ENCODE data around the gene ITPKB. TPM values are rescaled to one million over a fixed set of nuclear protein-coding genes. Genes with fewer than 3 reads are reported as not detected.

ITPKB gene
- total RNA-seq, 5 donors from 2014 or later (not counting 1 experiment from before 2014, with no cell fraction given): 153 to 351 (median 179) TPM

GRCh38 chr1:226738421-226738994, 574 bp downstream of the ITPKB start:
- H3K9me3 Mint-ChIP-seq: no peaks in the 10 kb centered on the region
- peak overlapping the region; percentile 85 to 95 (median 90) for H3K4me3 Mint-ChIP-seq
- ChIA-PET POLR2A (interaction anchor here (0.7 to 1.4 kb wide), 5 partner anchors 8 to 676 kb away, joined by 3 to 12 read pairs (median 5); partner anchors contain the start of gene H3-3A (in 1 of the 2)), CTCF (interaction anchor here in 1 of 2 donors (1.0 kb wide), 1 partner anchor 87 kb away, joined by 4 read pairs; no protein-coding TSS in a partner anchor)
- peak overlapping the region; percentile 96 to 98 for H3K27ac Mint-ChIP-seq
- Histone ChIP-seq H3K27me3 (replicated peaks in 1 of 2; ENCODE audit: control insufficient read depth in 2 of 2, extremely low read depth in 1 of 2, insufficient read depth in 2 of 2, low read length in 1 of 2) (no peaks in the 10 kb centered on the region), H3K27ac (ENCODE audit: low read length) (peak overlapping the region; percentile 90), H3K4me1 (ENCODE audit: control insufficient read depth in 1 of 2, extremely low read depth in 1 of 2, insufficient read depth in 2 of 2, low read length in 2 of 2) (peaks cover 36 to 42% of the 10 kb centered on the region in 2 experiments), H3K9me3 (peaks cover under 1% of the 10 kb centered on the region), H3K36me3 (ENCODE audit: control insufficient read depth in 2 of 2, extremely low read depth in 1 of 2, insufficient read depth in 1 of 2, low read length in 1 of 2) (peaks cover 12 to 28% of the 10 kb centered on the region in 2 donors), H3K4me3 (ENCODE audit: control insufficient read depth in 1 of 2, extremely low read depth in 1 of 2, low read length in 1 of 2) (peak overlapping the region; percentile 95 to 98)
- H3K4me1 Mint-ChIP-seq: peaks cover 36 to 49% (median 45%) of the 10 kb centered on the region in 3 donors
- ATAC-seq (replicated peaks in 1 of 4): peak; percentile 1 to 32 (median 24)
- H3K27me3 Mint-ChIP-seq: no peaks in the 10 kb centered on the region
- WGBS (ENCODE audit: insufficient coverage): 0% methylated on average over 42 of the region's 52 CpGs
- peak in 20 of 35 experiments; percentile 27 to 61 (median 45) for DNase-seq
- peaks cover 28% of the 10 kb centered on the region for H3K36me3 Mint-ChIP-seq

- peak overlapping the region; percentile 90 for H3K27ac ChIP-seq (ENCODE audit: low read length)
- peak overlapping the region; percentile 95 to 98 for H3K4me3 ChIP-seq (ENCODE audit: control insufficient read depth in 1 of 2, extremely low read depth in 1 of 2, low read length in 1 of 2)
- ChIA-PET CTCF (no interaction called here), POLR2A (interaction anchor here in 1 of 2 donors (1.0 kb wide), 1 partner anchor 11 kb away, joined by 3 read pairs; no protein-coding TSS in a partner anchor)
- Mint-ChIP-seq H3K4me1 (peaks cover 37 to 52% (median 51%) of the 10 kb centered on the region in 3 donors), H3K27ac (peak overlapping the region; percentile 96 to 98), H3K4me3 (peak overlapping the region; percentile 85 to 95 (median 90)), H3K27me3 (no peaks in the 10 kb centered on the region), H3K36me3 (peaks cover 34% of the 10 kb centered on the region), H3K9me3 (no peaks in the 10 kb centered on the region)
- peak; percentile 2 to 24 (median 8) for ATAC-seq (replicated peaks in 1 of 4)
- H3K9me3 ChIP-seq: no peaks in the 10 kb centered on the region
- H3K36me3 ChIP-seq (ENCODE audit: control insufficient read depth in 2 of 2, extremely low read depth in 1 of 2, insufficient read depth in 1 of 2, low read length in 1 of 2): peaks cover 13 to 30% of the 10 kb centered on the region in 2 donors
- under 1% methylated on average over 48 of the region's 49 CpGs for WGBS (ENCODE audit: insufficient coverage)
- no peaks in the 10 kb centered on the region for H3K27me3 ChIP-seq (replicated peaks in 1 of 2; ENCODE audit: control insufficient read depth in 2 of 2, extremely low read depth in 1 of 2, insufficient read depth in 2 of 2, low read length in 1 of 2)
- peaks cover 37 to 46% of the 10 kb centered on the region in 2 experiments for H3K4me1 ChIP-seq (ENCODE audit: control insufficient read depth in 1 of 2, extremely low read depth in 1 of 2, insufficient read depth in 2 of 2, low read length in 2 of 2)
- peak in 26 of 35 experiments; percentile 25 to 58 (median 40) for DNase-seq
Measured at GRCh38 chr1:226737819-226738420, 1.2 kb downstream of the ITPKB start.

GRCh38 chr1:226736908-226737818, 1.9 kb downstream of the ITPKB start:
- peaks cover 13 to 36% of the 10 kb centered on the region in 2 donors for H3K36me3 ChIP-seq (ENCODE audit: control insufficient read depth in 2 of 2, extremely low read depth in 1 of 2, insufficient read depth in 1 of 2, low read length in 1 of 2)
- H3K4me3 Mint-ChIP-seq: peak overlapping the region; percentile 85 to 95 (median 90)
- H3K27ac Mint-ChIP-seq: peak overlapping the region; percentile 87 to 98
- DNase-seq (peak in 33 of 35 experiments; percentile 35 to 72 (median 53)), ATAC-seq (replicated peaks in 1 of 4) (peak; percentile 9 to 23 (median 18))
- H3K27me3 ChIP-seq (replicated peaks in 1 of 2; ENCODE audit: control insufficient read depth in 2 of 2, extremely low read depth in 1 of 2, insufficient read depth in 2 of 2, low read length in 1 of 2): no peaks in the 10 kb centered on the region
- no peaks in the 10 kb centered on the region for H3K9me3 Mint-ChIP-seq
- H3K4me1 Mint-ChIP-seq: peaks cover 40 to 56% (median 55%) of the 10 kb centered on the region in 3 donors
- no peaks in the 10 kb centered on the region for H3K27me3 Mint-ChIP-seq
- H3K27ac ChIP-seq (ENCODE audit: low read length): peak overlapping the region; percentile 90
- ChIA-PET POLR2A (interaction anchor here (0.6 to 1.2 kb wide), 5 partner anchors 10 to 60 kb away, joined by 3 to 4 read pairs (median 4); no protein-coding TSS in a partner anchor), CTCF (interaction anchor here in 1 of 2 donors (0.7 to 1.4 kb wide), 2 partner anchors 9 to 25 kb away, joined by 4 to 9 read pairs; no protein-coding TSS in a partner anchor)
- H3K4me1 ChIP-seq (ENCODE audit: control insufficient read depth in 1 of 2, extremely low read depth in 1 of 2, insufficient read depth in 2 of 2, low read length in 2 of 2): peaks cover 39 to 49% of the 10 kb centered on the region in 2 experiments
- peak overlapping the region; percentile 95 to 98 for H3K4me3 ChIP-seq (ENCODE audit: control insufficient read depth in 1 of 2, extremely low read depth in 1 of 2, low read length in 1 of 2)
- no peaks in the 10 kb centered on the region for H3K9me3 ChIP-seq
- H3K36me3 Mint-ChIP-seq: peaks cover 38% of the 10 kb centered on the region
- under 1% methylated on average over 80 of the region's 89 CpGs for WGBS (ENCODE audit: insufficient coverage)

- Mint-ChIP-seq H3K27me3 (no peaks in the 10 kb centered on the region), H3K27ac (peak overlapping the region; percentile 87 to 93), H3K4me3 (peak overlapping the region; percentile 85 to 95 (median 90)), H3K4me1 (peaks cover 41 to 61% (median 59%) of the 10 kb centered on the region in 3 donors), H3K9me3 (no peaks in the 10 kb centered on the region), H3K36me3 (peaks cover 43% of the 10 kb centered on the region)
- POLR2A ChIA-PET: interaction anchor here (0.6 to 1.2 kb wide), 4 partner anchors 13 to 59 kb away, joined by 3 to 4 read pairs (median 4); no protein-coding TSS in a partner anchor
- ATAC-seq (replicated peaks in 1 of 4) (no peak), DNase-seq (peak in 5 of 35 experiments; percentile 41 to 47 (median 42))
- CTCF ChIA-PET: interaction anchor here (0.6 to 1.4 kb wide), 3 partner anchors 8 to 55 kb away, joined by 3 to 9 read pairs (median 4); no protein-coding TSS in a partner anchor
- 12% methylated on average over 35 of the region's 39 CpGs for WGBS (ENCODE audit: insufficient coverage)
- Histone ChIP-seq H3K27me3 (replicated peaks in 1 of 2; ENCODE audit: control insufficient read depth in 2 of 2, extremely low read depth in 1 of 2, insufficient read depth in 2 of 2, low read length in 1 of 2) (no peaks in the 10 kb centered on the region), H3K4me3 (ENCODE audit: control insufficient read depth in 1 of 2, extremely low read depth in 1 of 2, low read length in 1 of 2) (peak overlapping the region; percentile 95 to 98), H3K36me3 (ENCODE audit: control insufficient read depth in 2 of 2, extremely low read depth in 1 of 2, insufficient read depth in 1 of 2, low read length in 1 of 2) (peaks cover 13 to 36% of the 10 kb centered on the region in 2 donors), H3K4me1 (ENCODE audit: control insufficient read depth in 1 of 2, extremely low read depth in 1 of 2, insufficient read depth in 2 of 2, low read length in 2 of 2) (peaks cover 39 to 53% of the 10 kb centered on the region in 2 experiments), H3K27ac (ENCODE audit: low read length) (peak overlapping the region; percentile 71), H3K9me3 (no peaks in the 10 kb centered on the region)
Measured at GRCh38 chr1:226736001-226736907, 2.8 kb downstream of the ITPKB start.

- Histone ChIP-seq H3K4me1 (ENCODE audit: control insufficient read depth in 1 of 2, extremely low read depth in 1 of 2, insufficient read depth in 2 of 2, low read length in 2 of 2) (peaks cover 36 to 48% of the 10 kb centered on the region in 2 experiments), H3K27me3 (replicated peaks in 1 of 2; ENCODE audit: control insufficient read depth in 2 of 2, extremely low read depth in 1 of 2, insufficient read depth in 2 of 2, low read length in 1 of 2) (no peaks in the 10 kb centered on the region), H3K9me3 (no peaks in the 10 kb centered on the region), H3K4me3 (ENCODE audit: control insufficient read depth in 1 of 2, extremely low read depth in 1 of 2, low read length in 1 of 2) (peak overlapping the region; percentile 95 to 98), H3K36me3 (ENCODE audit: control insufficient read depth in 2 of 2, extremely low read depth in 1 of 2, insufficient read depth in 1 of 2, low read length in 1 of 2) (peaks cover 13 to 36% of the 10 kb centered on the region in 2 donors), H3K27ac (ENCODE audit: low read length) (peak overlapping the region; percentile 82)
- Mint-ChIP-seq H3K27me3 (no peaks in the 10 kb centered on the region), H3K27ac (peak overlapping the region; percentile 87 to 93), H3K36me3 (peaks cover 50% of the 10 kb centered on the region), H3K4me3 (peak overlapping the region; percentile 85 to 95 (median 90)), H3K9me3 (no peaks in the 10 kb centered on the region), H3K4me1 (peaks cover 43 to 64% (median 60%) of the 10 kb centered on the region in 3 donors)
- ChIA-PET POLR2A (interaction anchor here in 1 of 2 donors (1.2 kb wide), 1 partner anchor 58 kb away, joined by 4 read pairs; no protein-coding TSS in a partner anchor), CTCF (interaction anchor here in 1 of 2 donors (1.4 kb wide), 1 partner anchor 24 kb away, joined by 9 read pairs; no protein-coding TSS in a partner anchor)
- DNase-seq (peak in 3 of 35 experiments; percentile 17 to 35 (median 26)), ATAC-seq (replicated peaks in 1 of 4) (no peak)
- WGBS (ENCODE audit: insufficient coverage): 17% methylated on average over 7 of the region's 12 CpGs
Measured at GRCh38 chr1:226735576-226735975, 3.5 kb downstream of the ITPKB start.

Measured in T-cell (primary cell).